ENCODE results near the gene LTV1.
"Not testable (repeated sequence)": the region's sequence is repeated elsewhere in the genome, so short reads cannot be mapped to it uniquely, and the experiment has no call there.

Gene LTV1, protein sequence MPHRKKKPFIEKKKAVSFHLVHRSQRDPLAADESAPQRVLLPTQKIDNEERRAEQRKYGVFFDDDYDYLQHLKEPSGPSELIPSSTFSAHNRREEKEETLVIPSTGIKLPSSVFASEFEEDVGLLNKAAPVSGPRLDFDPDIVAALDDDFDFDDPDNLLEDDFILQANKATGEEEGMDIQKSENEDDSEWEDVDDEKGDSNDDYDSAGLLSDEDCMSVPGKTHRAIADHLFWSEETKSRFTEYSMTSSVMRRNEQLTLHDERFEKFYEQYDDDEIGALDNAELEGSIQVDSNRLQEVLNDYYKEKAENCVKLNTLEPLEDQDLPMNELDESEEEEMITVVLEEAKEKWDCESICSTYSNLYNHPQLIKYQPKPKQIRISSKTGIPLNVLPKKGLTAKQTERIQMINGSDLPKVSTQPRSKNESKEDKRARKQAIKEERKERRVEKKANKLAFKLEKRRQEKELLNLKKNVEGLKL

DNA sequence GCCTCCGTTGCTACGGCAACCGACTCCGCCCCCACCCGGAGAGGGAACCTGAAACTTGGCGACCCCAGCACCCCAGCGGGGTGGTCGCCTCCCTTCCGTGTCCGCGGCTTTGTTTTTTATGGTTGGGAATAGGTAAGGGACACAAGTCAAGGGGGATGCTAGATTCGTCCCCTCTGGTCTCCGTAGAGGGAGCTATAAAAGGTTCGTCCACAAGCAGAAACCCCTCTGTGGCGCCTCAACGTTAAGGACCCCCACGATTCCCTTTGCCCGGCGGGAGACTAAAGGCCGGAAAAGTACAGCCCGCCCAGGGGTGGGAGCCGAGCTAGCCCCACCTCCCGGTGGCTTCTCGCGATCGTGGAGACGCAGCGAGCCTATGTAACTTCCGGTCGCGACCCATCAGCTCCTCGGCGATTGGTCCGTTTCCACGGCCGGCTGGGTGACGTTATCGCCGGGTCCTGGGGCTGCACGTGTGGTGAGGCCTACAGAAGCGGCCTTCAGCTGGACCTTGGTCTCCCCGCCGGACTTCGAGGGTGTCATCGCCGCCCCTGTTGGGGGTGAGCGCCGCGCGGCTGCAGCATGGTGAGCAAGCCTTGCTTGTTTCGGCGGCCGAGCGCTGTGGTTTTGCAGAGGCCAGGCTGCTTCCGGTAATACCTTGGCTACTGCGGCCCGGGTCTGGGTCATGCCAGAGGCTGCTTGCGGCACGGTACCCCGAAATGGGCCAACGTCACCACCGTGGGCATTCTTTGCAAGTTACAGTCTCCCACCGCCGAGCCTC lies at the start of gene LTV1:
TSS of gene LTV1 (plus strand) at position 437 of the 775 bp plus-strand sequence. CDS start at position 577, 140 bp downstream.
- DNase-seq = peak; percentile 92 to 95

DNA sequence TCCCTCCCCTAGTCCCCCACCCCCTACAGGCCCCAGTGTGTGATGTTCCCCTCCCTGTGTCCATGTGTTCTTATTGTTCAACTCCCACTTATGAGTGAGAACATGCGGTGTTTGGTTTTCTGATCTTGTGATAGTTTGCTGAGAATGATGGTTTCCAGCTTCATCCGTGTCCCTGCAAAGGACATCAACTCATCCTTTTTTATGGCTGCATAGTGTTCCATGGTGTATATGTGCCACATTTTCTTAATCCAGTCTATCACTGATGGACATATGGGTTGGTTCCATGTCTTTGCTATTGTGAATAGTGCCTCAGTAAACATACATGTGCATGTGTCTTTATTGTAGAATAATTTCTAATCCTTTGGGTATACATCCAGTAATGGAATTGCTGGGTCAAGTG lies 46.6 kb upstream of the LTV1 start:
- DNase-seq = not testable (repeated sequence)

DNA sequence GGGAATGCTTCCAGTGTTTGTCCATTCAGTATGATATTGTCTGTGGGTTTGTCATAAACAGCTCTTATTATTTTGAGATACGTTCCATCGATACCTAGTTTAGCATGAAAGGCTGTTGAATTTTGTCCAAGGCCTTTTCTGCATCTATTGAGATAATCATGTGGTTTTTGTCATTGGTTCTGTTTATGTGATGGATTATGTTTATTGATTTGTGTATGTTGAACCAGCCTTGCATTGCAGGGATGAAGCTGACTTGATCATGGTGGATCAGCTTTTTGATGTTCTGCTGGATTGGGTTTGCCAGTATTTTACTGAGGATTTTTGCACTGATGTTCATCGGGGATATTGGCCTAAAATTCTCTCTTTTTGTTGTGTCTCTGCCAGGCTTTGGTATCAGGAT lies 44.7 kb upstream of the LTV1 start:
- DNase-seq = not testable (repeated sequence)

DNA sequence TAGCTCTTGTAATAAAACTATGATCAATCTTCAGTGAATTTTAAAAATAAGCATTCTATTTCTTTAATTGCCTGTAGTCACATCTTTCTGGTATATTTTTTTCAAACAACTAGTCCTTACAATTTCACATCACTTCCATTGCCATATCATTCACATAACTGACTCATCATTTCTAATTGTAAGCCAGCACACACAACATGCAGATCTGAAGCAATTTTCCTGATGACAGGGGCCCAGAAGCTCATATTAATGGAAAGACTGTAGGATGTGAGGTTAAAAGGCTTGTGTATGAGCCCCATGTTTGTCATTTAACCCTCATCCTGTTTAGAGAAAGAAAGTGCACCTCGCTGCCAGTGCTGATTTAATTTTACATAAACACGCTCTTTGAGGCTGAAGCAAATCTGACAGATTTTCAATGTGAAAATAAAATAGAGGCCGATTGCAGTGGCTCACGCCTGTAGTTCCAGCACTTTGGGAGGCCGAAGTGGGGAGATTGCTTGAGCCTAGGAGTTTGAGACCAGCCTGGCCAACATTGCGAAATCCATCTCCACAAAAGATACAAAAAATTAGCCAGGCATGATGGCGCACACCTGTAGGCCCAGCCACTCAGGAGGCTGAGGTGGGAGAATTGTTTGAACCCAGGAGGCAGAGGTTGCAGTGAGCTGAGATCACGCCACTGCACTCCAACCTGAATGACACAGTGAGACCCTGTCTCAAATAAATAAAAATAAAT lies 40.1 kb upstream of the LTV1 start:
- no peak for DNase-seq

DNA sequence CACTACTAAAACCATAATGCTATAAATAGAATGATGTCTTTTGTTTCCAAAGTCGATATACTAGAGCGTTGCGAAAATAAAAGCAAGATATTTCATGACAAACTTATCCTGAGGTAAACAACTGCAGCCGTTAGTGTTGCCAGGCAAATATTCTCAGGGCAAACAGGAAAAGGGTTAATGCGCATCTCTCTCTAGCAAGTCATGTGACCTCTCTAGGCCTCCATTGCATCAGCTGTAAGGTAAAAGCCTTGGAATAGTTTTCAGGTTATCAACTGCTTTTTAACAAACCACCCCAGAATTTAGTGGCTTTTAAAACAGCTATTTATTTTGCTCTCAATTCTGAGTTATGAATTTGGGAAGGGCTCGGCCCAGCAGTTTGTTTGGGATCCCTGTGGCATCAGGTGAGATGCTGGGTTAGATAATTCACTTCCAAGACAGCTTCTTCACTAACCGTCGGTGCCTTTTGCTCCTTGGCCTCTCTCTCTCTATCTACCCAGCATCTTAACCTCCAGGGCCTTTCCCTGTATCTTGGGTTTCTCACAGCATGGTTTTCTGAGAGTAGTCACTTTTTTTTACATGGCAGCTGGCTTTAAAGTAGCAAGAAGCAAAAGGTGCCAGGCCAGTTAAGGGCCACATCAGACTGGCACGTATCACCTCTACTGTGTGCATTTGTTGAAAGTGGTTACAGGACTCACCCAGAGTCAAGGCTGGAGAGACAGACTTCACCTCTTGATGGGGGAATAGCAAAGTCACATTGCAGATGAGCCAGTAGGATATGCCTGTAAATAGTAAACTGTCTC lies 39.2 kb upstream of the LTV1 start:
- DNase-seq = no peak

DNA sequence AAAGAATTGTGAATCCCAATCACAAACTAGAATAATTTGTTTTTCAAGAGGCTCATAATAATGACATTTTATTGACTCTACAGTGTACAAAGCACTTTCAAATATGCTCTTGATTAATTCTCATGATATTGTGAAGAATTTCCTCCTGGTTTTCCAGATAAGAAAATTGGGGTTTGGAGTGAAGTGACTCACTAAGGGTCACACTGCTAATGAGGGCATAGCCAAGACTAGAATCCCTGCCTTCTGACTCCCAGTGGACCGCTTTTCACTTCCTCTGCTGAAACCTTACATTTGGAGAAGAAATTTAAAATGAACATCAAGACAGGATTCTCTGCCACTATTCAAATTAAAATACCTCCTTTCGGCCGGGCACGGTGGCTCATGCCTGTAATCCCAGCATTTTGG lies 38.3 kb upstream of the LTV1 start:
- DNase-seq = no peak

DNA sequence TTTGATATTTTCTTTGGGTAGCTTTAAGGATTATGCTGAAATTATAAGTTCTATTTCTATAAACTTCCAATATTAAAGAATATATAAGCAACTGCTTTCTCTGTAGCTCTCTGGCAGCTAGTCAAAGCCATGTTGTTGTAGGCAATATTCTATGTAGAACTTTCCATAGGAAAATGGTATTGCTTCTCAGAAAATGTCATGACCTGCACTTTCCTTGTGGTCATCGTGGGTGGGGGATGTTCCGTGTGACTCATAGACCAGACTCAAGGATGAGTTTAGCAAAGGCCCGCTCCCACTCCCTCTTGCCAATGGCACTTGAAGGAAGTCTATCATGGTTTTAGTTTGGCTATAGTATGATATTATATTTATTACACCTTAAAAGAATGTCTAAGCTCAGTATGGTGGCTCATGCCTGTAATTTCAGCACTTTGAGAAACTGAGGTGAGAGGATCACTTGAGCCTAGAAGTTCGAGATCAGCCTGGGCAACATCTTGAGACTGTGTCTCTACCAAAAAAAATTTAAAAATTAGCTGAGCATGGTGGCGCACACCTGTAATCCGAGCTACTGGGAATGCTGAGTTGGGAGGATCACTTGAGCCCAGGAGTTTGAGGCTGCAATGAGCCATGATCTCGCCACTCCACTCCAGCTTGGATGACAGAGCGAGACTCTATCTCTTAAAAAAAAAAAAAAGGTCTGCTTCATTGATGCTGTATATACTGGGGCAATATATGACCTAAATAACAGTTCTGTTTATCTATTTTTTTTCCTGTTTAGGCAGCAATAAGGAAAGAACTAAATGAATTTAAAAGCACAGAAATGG lies 36.6 kb upstream of the LTV1 start:
- DNase-seq = no peak

DNA sequence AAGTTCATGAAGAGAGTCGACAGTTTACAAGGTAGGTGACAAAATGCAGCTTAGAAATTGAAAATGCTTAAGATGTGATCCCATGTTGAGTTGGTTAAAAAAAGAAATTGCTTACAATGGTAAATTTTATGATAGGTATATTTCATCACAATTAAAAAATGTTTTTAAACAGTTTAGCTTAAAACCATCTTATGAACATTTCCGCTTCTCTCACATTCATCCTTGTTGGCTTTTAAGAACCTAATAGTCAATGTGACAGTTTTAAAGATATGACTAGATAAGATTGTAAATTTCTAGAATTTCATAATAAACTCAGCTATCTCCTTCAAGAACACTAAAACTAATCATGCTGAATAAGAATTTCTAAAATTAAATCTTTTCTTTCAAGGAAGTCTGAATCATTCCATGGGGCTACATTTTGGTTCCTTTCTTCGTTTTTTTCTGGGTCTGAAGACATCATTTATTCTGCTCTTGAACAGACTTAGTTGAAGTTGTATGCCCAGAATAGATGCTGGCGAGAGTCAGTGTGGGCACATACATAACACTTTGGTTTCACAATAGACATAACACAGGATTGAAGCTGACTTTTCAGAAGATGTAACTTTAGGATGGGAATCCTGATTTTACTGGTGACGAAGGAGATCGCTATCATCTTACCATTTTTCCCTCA lies 35.9 kb upstream of the LTV1 start:
- no peak for DNase-seq

DNA sequence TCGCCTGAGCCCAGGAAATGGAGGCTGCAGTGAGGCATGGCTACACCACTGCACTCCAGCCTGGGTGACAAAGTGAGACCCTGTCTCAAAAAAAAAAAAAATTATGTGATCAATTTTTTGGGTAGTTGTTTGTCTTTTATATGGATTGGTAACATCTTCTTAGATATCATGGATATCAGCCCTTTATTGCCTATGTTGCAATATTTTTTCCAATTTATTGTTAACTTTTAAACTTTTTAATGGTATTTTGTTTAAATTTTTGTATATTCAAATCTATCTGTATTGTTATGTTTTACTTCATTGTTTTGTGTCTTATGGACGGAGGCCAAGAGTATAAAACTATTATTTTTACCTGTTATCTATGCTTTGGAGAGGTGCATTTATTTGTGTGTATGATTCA lies 32.4 kb upstream of the LTV1 start:
- DNase-seq = no peak

DNA sequence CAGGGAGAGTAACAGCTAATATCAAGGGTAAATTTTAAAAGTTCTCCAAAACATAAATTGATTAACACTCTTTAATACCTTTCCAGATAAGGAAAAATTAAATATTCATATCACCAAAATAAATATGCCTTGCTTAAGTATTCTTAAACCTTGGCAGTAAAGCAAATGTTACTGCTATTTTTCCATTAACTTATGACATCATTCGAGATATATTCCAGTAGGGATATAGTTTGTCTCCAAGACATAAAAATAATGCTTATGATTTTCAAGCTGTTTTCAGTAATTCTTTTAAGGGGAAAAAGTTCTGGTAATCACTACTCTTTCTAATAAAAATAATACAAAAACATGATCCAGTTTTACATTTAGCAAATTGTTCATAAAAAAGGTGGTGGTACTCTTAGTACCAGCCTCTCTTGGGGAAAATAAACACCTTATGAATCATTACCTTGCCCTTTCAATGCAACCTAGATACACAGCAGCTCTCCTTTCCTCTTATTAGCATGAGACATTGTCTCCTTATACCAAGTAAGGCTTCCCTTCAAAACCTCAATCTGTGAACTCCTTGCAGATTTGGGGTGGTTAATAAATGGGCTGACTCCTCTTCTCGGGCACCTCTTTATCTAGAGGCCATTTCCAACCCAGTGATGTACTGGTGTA lies 31.5 kb upstream of the LTV1 start:
- DNase-seq = no peak

DNA sequence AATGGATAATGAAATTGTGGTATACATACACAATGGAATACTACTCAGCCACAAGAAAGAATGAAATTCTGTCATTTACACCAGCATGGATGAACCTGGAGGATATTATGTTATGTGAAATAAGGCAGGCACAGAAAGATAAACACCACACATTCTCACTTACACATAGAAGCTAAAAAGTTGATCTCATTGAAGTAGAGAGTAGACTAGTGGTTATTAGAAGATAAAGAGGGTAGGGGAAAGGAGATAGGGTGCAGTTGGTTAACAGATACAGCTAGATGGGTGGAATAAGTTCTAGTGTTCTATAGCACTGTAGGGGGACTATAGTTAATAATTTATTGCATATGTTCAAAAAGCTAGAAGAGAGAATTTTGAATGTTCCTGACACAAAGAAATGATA lies 25.5 kb upstream of the LTV1 start:
- DNase-seq = no peak

DNA sequence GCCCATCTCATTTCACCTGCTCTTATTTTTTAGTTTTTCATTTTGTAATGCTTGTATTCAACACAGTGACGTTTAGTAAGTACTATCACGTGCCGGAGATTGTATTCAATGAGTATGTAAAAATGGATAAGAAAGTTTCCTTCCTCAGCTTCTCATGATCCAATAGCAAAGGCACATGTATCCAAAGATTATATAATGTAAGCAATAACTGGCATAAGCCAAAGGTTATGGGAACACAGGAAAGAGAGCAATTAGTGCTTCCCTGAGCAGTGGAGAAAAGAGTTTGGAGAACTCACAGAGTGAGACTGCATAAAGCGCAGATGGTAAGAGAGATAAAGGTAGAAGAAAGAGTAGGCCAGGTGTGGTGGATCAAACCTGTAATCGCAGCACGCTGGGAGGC lies 21.8 kb upstream of the LTV1 start:
- no peak for DNase-seq

DNA sequence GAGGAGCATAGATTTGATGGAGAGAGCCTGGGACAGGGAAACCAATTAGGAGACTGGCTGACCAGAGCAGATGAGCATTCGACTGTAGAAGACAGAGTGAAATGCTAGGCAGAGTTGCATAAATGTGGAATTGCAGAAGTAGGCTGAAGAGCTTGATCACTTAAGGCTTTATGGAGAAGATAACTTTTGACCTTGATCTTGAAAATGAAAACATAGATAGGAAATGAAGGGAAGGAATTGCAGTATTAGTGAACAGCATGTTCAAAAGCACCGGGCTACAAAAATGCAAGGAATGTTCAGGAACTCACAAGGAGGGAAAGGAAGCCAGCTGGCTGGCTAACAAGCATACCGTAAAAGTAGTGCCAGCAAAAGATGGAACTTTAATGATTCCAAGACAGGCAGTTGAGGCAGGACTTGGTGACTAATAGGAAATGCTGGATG lies 20.5 kb upstream of the LTV1 start:
- DNase-seq = no peak

DNA sequence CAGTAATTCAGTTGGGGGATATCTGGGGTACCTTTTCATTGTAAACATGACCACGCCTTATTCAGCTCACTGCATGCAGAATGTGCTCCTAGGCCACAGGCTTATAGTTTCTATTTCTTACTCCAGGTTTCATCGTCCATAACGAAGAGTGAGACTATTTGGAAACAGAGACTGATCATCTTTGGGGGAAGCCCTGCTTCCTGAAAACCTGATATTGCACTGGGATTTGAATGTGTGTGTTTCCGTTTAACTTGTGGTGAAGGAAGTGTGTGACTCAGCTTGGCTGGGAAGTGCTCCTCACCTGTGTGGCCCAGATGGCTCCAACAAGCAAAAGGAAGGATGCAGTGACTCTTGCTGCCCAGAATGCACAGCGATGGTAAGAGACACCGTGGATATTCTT lies 19.6 kb upstream of the LTV1 start:
- no peak for DNase-seq

DNA sequence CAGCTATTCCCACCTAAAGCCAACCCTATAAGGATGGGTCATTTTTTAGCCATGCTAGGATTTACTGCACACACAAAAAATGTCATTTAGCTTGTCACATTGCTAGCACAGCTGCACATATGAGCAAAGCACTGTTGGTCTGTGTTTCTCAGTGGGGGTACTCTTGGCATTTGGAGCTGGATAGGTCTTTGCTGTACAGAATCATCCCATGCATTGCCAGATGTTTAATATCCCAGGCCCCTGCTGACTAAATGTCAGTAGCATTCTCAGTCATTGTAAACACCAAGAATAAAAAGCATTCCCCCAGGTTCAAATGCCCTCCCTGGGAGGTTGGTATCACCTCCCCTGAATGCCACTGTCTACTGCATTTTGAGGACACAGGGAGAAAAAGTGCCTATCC lies 14.6 kb upstream of the LTV1 start:
- no peak for DNase-seq

DNA sequence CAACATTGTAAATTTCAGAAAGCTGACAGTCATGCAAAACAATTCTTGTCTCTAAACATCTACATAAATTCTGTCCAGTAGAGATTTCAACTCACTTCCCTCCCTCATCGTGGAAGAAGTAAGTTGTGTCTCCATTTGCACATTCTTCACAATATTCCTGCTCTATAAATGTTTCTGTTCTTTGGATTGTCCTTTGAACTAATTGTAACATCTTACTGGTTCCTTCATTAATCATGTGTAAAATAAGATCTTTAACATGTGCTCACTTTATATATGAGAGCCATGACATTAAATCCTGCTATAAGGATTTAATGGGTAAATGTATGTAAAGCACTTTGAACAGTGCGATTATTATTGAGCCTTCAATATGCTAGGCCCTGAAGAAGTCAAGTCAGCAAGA lies 7.0 kb upstream of the LTV1 start:
- DNase-seq = no peak

DNA sequence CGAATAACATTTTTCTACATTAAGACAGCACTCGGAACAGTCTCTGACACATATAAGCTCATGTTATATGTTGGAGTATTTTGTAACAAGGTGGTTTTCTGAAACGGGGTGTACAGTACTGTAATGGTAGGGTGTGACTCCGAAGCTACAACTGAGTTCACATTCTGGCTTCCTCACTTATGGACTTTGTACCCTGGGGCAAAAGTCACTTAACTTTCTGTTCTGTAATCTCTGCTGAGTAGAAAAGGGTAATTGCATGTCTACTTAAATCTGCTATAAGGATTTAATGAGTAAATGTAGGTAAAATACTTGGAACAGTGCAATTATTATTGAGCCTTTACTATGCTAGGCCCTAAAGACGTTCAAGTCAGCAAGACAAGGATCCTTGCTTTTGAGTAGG lies 4.7 kb upstream of the LTV1 start:
- DNase-seq = no peak

DNA sequence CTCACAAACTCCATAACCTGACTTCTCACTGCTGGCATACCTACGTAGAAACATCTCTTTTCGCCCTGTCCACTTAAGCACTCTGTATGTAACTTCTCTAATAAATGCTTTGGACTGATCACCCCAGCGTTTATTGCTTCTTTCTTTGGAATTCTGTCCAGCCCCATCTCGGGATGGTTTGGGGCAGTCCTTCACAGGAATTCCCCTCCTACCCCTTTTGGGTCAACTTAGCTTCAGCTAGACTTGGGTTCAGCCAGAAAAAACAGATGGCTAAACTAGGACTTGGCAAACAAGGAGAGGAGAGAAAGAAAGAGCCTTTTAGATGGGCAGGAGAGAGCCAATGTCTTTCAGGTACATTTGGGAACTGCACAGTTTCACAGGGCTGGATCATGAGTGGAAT lies 3.9 kb upstream of the LTV1 start:
- DNase-seq = no peak

DNA sequence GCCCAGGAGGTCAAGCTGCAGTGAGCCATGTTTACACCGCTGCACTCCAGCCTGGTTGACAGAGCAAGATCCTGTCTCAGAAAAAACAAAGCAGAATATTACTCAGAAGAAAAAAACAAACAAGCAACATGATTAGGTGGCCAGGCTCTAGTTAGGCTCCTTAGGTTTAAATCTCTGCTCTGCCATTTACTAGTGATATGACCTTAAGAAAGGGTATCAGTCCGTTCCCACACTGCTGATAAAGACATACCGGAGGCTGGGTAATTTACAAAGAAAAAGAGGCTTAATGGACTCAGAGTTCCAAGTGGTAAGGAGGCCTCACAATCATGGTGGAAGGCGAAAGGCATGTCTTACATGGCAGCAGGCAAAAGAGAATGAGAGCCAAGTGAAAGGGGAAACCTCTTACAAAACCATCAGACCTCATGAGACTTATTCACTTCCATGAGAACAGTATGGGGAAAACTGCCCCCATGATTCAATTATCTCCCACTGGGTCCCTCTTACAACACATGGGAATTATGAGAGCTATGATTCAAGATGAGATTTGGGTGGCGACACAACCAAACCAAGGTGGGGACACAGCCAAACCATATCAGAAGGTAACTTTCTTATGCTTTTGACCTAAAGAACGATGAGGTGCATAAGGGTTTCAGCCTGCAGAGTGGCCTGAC lies 2.4 kb upstream of the LTV1 start:
- no peak for DNase-seq

DNA sequence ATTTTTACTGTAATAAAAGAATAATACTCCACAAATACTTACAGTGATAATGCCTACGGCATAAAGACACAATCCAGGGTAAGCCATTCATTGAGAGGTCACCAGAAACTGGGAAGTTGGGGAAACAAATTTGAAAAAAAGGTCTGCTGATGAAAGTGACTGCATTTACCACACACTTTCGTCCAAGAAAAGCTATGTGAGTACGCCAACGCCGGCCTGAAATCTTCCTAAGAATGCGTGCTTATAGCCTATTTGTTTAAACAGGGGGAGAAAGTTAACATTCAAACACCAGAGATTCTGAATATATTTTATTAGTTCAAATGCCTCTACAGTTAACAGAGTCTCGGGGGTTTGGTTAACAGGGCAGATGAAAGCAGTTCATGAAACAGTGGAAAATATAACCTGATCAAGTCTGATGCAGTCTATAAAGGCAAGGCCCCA lies 657 bp upstream of the LTV1 start:
- DNase-seq = peak in 1 of 2 experiments; percentile 29
